HG03571 (cell line): ENCODE results near the gene LRRC56.
"Not testable (repeated sequence)": the region's sequence is repeated elsewhere in the genome, so short reads cannot be mapped to it uniquely, and the experiment has no call there.

Experiments
- ATAC-seq: cut with Tn5 transposase; IDR thresholded peaks from one replicate; pipeline ENCODE4 v1.9.1; 2021; ENCODE audit not compliant: unreplicated experiment

The LRRC56 gene

DNA sequence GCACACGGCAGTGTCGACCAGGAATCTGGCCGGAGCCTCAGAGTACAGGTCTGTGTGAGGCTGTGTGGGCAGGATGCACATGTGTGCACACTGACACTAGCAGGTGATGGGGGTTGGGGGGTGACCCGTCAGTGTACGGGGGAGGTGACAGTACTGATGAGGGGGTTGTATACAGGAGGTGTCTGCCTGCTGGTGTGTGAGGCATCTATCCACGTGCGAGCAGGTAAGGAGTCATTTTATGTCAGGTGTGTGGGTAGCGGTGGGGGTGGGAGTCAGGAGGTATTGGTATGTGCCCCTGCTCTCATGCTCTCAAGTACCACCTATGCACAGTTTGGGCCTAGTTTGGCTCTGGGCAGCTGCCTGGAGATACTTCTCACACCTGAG is 34.5 kb downstream of the LRRC56 start:
- no peak for ATAC-seq

DNA sequence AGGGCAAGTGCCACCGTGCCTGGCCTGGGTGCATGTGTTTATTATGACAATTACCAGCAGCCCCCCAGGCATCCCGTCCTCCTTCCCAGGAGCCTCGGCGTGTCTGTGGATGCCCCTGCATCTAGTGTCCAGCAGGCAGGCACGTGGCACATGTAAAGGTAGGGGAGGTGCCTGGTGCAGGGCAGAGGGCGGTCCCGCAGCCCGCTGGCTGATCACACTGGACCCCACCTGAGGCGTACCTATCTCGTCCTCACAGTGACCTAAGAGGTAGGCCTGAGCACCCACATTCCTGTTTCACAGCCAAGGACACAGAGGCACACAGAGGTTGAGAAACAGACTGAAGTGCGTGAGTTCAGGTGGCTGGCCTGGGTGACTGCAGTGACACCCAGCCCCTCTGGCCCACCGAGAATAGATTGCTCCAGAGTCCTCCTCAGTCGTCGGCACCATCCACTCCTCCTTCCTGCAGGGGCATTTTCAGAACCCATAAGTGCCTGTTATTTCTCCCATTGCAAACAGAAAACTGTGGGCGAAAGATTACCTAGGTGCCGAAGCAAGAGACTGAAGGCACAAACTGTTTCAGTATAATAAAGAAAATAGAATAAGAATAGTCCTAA is 35.9 kb downstream of the LRRC56 start:
- no peak for ATAC-seq

DNA sequence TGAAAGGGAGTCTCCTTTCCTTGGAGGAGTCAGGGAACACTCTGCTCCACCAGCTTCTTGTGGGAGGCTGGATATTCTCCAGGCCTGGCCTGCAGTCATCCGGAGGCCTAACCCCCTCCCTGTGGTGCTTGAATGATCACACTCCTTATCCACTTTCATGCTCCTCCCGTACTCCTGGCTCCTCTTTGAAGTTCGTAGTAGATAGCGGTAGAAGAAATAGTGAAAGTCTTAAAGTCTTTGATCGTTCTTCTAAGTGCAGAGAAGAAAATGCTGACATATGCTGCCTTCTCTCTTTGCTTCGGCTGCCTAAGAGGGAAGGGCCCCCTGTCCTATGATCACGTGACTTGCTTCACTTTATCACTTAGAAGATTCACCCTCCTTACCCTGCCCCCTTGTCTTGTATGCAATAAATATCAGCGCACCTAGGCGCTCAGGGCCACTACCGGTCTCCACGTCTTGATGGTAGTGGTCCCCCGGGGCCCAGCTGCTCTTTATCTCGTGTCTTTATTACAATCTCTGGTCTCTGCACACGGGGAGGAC is 36.8 kb downstream of the LRRC56 start:
- not testable (repeated sequence) for ATAC-seq

DNA sequence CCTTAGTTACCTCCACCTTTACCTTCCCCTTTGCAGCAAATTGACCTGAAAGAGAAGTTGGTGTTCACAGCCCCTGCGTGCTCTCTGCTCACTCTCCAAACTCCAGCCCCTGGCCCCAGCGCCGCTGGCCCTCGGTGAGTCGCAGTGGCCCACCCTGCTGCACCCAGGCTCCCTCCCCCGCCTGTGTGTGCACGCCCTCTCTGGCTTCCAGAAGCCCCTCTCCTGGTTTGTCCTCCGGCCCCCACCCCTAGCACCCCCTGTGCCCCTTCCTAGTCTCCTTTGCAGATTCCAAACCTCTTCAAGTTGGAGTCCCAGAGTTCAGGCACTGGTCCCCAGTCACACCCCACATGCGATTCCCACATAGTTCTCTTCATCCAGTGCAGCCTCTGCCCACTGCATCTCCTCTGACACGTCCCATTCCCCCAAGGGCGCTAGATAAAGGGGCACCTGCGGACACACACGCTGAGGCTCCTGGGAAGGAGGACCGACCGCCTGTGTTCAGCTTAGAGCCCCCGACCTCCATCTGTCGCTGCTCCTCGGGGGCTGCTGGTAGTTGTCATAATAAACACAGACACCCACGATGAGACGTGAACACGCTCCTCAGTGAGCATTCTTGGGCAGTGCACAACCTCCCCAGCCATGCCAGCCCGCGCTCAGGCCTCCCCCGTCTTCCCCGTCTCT is 37.4 kb downstream of the LRRC56 start:
- no peak for ATAC-seq

DNA sequence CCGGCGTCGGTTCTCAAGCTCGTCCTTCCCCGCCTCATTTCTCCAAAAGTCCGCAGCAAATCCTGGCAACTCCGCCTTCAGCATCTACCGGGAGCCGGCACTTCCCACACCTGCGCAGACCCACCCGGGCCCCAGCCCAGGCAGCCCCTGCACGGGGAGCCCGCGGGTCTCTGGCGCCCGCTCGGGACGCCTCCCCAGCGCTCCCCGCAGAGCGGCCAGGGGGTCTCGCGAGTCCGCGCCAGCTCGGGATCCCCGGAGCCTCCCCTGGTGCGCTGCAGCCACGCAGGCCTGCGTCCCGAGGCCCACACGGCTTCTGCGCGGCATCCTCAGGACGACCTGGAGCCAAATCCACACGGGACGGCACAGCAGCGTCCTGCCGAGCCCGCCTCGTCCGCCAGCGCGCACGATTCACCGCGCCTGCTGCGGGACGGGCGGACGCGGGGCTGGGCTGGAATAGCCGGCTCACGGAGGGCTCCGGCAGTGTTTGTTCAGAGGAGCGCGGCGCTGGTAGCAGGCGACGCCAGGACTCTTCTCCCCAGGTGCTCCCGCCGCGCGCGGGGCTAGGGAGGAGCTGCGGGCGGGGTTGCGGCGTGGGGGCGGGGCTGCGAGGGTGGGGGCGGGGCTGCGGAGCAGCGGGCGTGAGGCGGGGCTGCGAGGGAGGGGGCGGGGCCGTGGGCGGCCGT is 38.1 kb downstream of the LRRC56 start:
- peak; percentile 33 for ATAC-seq

DNA sequence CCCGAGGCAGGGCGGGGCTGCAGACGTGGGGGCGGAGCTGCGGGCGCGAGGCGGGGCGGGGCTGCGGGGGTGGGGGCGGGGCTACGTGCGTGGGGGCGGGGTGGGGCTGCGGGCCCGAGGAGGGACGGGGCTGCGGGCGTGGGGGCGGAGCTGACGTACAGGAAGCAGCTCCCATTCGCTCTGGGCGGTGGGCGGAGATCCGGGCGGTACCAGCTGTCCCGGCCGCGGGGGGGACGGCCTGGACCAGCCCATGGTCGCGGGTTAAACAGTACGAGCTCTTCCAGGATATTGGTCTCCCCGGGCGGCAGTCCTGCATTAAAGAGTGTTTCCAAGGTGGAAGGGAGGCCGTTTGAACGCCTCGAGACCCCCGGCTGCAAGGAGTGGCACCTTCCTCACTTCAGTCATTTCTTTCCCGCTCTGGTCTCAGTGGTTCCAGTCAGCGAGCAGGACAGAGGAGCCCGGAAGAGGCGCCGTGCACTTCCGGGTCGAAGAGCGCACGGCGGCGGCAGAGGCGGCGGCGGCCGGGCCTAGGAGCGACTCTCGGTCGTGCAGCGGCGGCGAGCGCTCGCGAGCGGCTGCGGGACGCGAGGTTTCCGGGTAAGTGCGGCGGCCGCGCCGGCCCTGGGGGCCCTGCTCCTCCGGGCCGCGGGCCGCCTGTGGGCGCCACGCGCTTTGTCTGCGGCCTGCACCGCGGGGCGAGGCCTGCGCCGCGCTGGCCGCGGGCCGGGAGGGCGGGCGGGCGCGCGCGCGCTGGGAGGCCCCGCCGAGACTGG is 38.9 kb downstream of the LRRC56 start, which contains the start of gene PHRF1:
Gene PHRF1 (plus strand): TSS at position 475 of the 773 bp plus-strand sequence. CDS start 5,043 bp downstream, outside the sequence.
- ATAC-seq, result peak; percentile 70

DNA sequence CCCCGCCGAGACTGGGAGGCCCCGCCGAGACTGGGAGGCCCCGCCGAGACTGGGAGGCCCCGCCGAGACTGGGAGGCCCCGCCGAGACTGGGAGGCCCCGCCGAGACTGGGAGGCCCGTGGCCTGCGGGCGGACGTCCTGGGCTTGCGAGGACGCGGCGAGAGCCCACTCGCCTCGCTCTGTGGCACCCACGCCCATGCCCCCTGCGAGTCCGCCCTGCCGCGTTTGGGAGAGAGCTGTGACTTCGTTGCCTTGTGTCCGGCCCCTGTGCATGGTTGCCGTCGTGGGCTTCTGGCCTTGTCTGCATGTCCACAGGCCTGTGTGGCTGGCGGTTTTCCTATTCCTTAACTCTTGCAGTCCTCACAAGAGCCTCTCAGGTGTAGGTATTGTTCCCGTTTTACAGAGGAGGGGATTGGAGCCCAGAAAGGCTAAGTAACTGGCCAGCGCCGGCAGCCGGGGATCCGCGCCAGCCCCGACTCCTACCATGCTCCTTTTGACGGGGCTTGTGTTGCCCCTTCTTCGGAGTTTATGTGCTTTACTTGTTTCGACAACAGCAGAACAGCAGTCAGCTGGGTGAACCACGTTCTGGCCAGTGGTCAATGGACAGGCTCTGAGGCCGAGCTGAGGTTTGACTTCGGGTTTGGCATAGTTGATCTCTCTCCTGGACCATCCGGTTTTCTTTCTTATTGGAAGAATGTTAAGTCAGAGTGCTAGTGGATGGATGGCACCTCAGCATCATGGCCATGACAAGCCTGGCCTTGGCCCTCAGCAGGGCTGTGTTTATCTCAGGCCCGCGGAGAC is 39.7 kb downstream of the LRRC56 start:
- ATAC-seq, result no peak

DNA sequence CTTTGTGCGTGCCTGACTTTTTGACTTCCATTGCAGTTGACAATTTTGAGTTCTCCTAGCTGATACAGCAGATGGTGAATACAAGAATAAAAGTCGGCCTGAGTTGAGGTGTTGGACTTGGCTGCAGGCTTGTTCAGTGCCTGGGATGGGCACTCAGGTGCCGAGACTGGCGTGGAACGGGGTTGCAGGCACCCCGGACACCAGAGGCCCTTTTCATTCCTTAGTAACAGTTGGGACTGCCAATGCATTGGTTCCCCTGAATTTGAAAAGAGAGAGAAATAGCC is 40.2 kb downstream of the LRRC56 start:
- no peak for ATAC-seq

DNA sequence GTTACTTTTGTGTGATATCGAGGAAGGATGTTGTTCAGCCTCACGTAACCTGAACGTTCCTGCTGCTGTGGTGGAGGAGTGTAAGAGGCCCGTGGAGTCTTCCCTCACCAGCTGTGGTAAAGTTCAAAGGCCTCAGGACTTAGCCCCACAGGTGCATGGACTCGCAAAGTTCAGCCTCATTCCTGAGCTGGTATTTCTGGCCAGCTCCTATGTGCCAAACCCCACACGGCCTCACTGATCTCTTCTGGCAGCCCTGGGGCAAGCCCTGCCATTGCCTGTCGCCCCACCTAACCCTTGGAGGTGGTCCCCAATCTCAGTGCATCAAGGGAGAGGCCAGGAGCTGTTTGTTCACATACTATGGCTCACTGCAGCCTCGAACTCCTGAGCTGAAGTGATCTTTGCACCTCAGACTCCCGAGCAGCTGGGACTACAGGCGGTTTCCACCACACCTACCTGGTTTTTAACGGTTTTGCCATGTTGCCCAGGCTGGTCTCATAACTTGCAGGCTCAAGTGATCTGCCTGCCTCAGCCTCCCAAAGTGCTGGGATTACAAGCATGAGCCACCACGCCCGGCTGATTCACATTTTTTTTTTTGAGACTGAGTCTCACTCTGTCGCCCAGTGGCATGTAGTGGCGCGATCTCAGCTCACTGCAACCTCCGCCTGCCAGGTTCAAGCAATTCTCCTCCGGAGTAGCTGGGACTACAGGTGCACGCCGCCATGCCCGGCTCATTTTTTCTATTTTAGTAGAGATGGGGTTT is 41.1 kb downstream of the LRRC56 start:
- ATAC-seq, result no peak

DNA sequence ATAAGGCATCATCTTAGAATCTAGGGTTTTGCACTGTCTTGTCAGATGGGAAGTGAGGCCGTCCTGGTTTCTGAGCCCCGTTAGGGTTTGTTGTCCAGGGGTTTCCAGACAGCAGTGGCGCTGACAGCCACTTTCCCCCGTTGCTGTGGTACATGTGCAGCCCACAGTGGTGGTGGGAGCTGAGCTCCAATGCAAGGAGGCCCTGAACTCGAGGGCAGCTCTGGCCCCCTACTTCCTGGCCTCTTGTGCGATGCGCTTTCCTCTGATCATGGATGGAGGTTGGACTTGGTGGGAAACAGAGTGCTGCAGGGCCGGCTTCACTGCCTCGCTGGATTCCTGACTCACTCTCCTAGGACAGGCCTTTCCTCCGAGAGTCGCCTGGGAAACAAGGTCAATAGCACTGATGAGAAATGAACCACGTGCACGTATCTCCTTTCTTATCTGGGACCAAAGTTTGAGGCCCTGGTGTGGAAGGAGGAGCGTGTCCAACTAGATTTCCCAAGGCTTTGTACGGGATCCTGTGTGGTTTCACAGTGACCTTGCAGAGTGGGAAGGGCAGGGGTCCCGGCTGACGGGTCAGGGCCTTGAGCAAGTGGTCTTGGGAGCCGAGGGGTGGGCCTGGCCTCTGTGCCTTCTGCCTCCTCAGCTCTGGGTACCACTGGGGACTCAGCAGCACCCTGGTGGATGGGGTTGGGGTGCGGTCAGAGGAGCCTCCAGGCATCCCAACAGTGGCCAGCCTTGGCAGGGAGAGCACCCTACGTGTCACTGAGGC is 42.7 kb downstream of the LRRC56 start:
- no peak for ATAC-seq

DNA sequence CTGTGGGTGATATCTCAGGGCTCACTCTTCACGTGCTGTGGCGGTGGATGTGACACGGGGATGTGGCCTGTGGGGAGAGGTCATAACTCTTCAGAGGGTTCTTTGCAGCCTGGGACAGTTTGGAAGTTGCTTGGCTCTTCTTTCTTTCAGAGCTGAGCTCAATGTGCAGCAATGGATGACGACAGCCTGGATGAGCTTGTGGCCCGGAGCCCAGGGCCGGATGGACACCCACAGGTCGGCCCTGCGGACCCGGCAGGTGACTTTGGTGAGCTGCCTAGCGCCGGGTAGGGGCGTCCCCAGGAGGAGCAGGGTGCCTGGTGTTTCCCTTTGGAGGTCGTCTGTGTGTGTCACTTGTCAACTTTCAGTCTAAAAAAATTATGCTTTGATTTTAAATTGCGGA is 44.0 kb downstream of the LRRC56 start:
- no peak for ATAC-seq

DNA sequence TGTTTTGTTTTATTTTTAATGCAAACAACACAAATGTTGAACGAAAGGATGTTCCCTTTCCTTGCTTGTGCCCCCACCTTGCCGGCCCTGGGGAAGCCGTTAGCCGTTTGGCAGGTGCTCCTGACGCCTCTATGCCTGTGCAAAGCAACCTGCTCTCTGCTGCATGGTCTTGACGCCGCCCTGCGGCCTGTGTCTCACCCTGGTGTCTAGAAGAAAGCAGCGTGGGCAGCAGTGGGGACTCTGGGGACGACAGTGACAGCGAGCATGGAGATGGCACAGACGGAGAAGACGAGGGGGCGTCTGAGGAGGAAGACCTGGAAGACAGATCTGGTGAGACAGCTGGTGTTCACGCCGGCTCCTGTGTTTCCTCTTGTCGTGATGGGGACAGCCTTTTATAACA is 44.4 kb downstream of the LRRC56 start:
- ATAC-seq, result no peak

DNA sequence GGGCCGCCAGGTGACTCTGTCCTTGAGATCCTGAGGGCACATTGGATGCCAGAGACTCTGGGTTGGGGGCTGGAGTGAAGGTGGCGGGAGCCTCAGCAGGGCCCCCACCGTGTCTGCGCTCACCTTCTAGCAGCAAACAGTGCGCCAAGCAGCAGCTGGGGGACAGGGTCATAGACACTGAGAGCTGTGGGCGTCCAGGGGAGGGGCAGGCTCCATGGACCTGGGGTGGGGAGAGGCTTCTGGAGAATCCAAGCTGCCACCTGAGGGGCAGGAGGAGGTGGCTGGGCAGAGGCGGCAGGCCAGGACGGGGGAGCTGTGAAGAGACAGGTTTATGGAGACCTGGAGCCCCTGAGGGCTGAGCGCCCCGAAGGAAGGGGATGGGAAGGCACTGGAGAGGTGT is 47.0 kb downstream of the LRRC56 start:
- ATAC-seq, result no peak

DNA sequence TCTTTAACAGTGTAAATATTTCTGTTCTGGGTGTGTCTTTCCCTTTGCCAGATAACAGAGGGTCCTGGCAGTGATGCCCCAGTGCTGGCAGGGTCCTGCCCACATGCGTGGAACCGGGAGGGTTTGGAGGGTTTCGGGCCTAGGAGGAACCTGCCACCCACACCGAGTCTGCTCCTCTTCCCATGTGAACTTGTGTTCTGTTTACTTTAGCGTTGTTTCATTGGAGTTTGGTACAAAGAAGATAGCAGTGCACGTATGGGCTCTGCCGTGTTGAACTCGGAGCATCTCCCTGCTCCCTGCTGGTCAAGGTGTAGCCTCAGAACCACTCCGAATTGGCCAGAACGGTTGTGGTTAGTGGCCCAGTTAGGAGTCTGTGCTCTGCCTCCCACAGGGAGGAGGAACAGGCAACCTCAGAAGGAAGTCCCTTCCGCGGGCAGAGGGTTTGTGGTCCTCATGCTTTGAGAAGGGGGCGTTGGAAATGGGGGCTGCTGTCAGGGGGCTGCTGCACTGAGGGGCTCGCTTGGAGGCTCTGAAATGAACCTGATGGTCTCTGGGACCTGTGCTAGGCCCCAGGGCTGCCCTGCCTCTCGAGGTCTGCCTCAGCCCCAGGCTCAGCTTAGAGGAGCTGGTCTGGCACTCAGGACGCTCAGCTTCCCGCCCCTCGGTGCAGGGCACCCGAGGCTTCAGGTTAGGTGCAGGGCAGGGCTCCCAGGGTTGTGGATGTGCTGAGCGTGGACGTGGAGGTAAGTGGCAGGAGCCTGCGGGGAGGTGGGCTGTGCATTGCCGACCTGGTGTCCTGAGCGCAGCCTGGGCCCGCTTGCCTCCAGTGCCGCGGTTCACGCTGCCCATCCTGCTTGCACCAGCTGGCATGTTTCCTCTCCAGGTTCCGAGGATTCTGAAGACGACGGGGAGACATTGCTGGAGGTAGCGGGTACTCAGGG is 49.3 kb downstream of the LRRC56 start:
- no peak for ATAC-seq

DNA sequence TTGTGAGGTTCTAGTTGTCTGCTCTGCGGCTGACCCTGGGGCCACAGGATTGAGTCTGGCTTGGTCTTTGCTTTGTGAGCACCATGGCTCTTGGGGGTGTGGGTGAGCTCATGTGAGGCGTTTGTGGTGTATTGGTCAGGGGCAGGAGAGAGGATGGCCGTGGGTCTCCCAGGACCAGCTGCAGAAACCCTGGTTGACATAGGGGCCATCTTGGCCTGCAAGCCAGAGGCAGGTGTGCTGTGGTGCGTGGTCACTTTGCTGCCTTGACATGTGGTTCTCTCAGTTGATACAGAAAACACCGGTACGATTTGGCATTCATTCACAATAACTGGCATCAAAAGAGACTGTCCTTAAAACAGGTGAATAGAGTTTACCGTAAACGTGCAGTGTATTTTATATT is 50.2 kb downstream of the LRRC56 start:
- no peak for ATAC-seq

DNA sequence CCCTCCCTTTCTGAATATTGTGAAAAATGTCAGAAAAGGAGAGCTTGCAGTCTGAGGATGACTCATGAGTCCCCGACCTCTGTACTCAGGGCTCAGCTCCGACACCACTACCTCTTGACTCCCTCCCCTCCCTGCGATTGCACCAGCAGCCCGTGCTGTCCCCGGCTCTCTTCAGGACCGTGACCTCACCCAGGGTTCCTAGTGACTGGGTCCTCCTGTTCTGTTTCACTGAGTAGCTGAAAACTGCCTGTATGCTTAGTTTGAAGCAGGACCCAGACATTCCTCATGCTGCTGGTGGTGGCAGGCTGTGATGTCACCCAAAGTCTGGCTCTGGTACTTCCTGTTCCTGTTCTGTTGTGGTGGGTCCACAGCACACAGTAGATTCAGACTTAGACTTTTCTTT is 50.7 kb downstream of the LRRC56 start:
- no peak for ATAC-seq

DNA sequence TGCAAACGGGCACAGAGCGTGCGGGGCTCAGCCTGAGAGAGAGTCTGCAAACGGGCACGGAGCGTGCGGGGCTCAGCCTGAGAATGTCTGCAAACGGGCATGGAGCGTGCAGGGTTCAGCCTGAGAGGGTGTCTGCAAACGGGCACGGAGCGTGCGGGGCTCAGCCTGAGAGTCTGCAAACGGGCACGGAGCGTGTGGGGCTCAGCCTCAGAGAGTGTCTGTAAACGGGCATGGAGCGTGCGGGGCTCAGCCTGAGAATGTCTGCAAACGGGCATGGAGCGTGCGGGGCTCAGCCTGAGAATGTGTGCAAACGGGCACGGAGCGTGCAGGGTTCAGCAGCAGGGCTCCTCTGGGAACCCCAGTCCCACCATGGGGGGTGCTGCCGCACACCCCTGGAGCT is 52.5 kb downstream of the LRRC56 start:
- no peak for ATAC-seq

DNA sequence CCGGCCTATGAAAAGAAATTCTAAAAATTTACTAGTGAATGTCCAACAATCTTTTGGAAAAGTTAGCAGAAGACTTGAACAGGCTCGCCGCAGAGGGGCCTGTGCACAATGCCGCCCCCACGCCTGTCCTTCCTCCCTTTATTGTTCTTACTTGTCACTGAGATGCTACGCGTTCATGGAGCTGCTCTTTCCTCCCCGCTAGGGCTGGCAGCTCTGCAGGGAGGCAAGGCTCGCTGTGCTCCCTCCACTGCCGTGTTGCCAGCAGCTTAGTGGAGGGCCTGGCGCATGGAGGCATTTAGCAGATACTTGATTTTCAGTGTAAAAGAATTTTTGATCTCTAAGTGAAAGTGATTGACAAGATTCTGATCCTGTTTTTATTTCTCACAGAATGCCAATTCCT is 53.7 kb downstream of the LRRC56 start:
- ATAC-seq, result no peak
